ENCODE data around the gene POC1A. TPM values are rescaled to one million over a fixed set of nuclear protein-coding genes. Genes with fewer than 3 reads are reported as not detected.

Gene POC1A
- total and polyA plus RNA-seq, 2 of the 8 experiments (the other 6 are each of a cell fraction or from before 2014, with no cell fraction given): 35.7 to 39.2 TPM

- no peak for TF ChIP-seq CHD7 (IDR thresholded peaks at IDR 0.05; ENCODE audit: insufficient replicate concordance, low read length)
- no peak for TF ChIP-seq CREB1 (IDR thresholded peaks at IDR 0.05)
- TF ChIP-seq NRF1 (IDR thresholded peaks at IDR 0.05; ENCODE audit: low read depth, low read length): no peak
Observed at GRCh38 chr3:52064561-52064960, 89.7 kb downstream of the POC1A start (continued).

All from H1 (cell line).